CD4-positive, alpha-beta T cell treated with Interleukin-15 for 4 hours (primary cell): ENCODE data around the gene NFKBIE.
A peak's percentile ranks its signal among the peaks of the same experiment; 100 is the strongest.
"Not testable (repeated sequence)": the region's sequence is repeated elsewhere in the genome, so short reads cannot be mapped to it uniquely, and the experiment has no call there.

ENCODE experiments used
- DNase-seq: peaks from one replicate; pipeline ENCODE4 v3.0.0-alpha.2; 2020; ENCODE audit warnings: low spot score

NFKBIE gene

GRCh38 chr6:44265007-44265721 is at the start of gene NFKBIE:
Gene NFKBIE (minus strand): TSS chr6:44265551. CDS start chr6:44265346, 205 bp downstream.
- peak; percentile 95 for DNase-seq

GRCh38 chr6:44314657-44315056 is 49.3 kb upstream of the NFKBIE start:
- not testable (repeated sequence) for DNase-seq

GRCh38 chr6:44312901-44313788 is 47.8 kb upstream of the NFKBIE start, which contains the start of gene AARS2:
Gene AARS2 (minus strand): TSS chr6:44313347. CDS start chr6:44313323, 24 bp downstream.
- DNase-seq = peak; percentile 93

- DNase-seq = no peak
Observed at GRCh38 chr6:44311767-44312166, 46.4 kb upstream of the NFKBIE start.

GRCh38 chr6:44311304-44311703 is 46.0 kb upstream of the NFKBIE start:
- no peak for DNase-seq

GRCh38 chr6:44310241-44310640 is 44.9 kb upstream of the NFKBIE start:
- DNase-seq = no peak

- DNase-seq = no peak
Observed at GRCh38 chr6:44309631-44310030, 44.3 kb upstream of the NFKBIE start.

GRCh38 chr6:44309092-44309491 is 43.7 kb upstream of the NFKBIE start:
- no peak for DNase-seq

GRCh38 chr6:44307217-44307616 is 41.9 kb upstream of the NFKBIE start:
- no peak for DNase-seq

- DNase-seq = no peak
Observed at GRCh38 chr6:44306710-44307109, 41.4 kb upstream of the NFKBIE start.

GRCh38 chr6:44305200-44305725 is 39.9 kb upstream of the NFKBIE start:
- DNase-seq = no peak

- DNase-seq = peak; percentile 37
Observed at GRCh38 chr6:44304282-44305199, 39.2 kb upstream of the NFKBIE start.

GRCh38 chr6:44303842-44304241 is 38.5 kb upstream of the NFKBIE start:
- DNase-seq = no peak

GRCh38 chr6:44302856-44303255 is 37.5 kb upstream of the NFKBIE start:
- DNase-seq = no peak

- DNase-seq = no peak
Observed at GRCh38 chr6:44301782-44302564, 36.6 kb upstream of the NFKBIE start.

GRCh38 chr6:44301106-44301505 is 35.8 kb upstream of the NFKBIE start:
- DNase-seq = no peak

GRCh38 chr6:44300292-44300823 is 35.0 kb upstream of the NFKBIE start:
- DNase-seq = no peak

GRCh38 chr6:44298864-44299263 is 33.5 kb upstream of the NFKBIE start:
- DNase-seq = no peak

- no peak for DNase-seq
Observed at GRCh38 chr6:44298055-44298803, 32.9 kb upstream of the NFKBIE start.
